ENCODE data around the gene RALGPS2. TPM values are rescaled to one million over a fixed set of nuclear protein-coding genes. Genes with fewer than 3 reads are reported as not detected.

The RALGPS2 gene
- total and polyA plus RNA-seq, 7 donors = 6.6 to 24.3 (median 14.3) TPM

GRCh38 chr1:178881950-178882349 is 156.9 kb downstream of the RALGPS2 start:
- intact Hi-C loops (cut with DNase I) = no loop called here
- Histone ChIP-seq H3K27ac (no peak overlapping the region), H3K36me3 (peaks cover 0 to 6% (median 0%) of the 10 kb centered on the region in 4 donors), H3K9me3 (no peaks in the 10 kb centered on the region), H3K4me3 (no peak overlapping the region), H3K4me1 (no peaks in the 10 kb centered on the region), H3K27me3 (no peaks in the 10 kb centered on the region)
- no peak for DNase-seq
- no peak for TF ChIP-seq CTCF (IDR thresholded peaks at IDR 0.05)
- no peak for TF ChIP-seq EP300 (IDR thresholded peaks at IDR 0.05)
- TF ChIP-seq POLR2A (IDR thresholded peaks at IDR 0.05) = no peak
- no peak for TF ChIP-seq POLR2AphosphoS5 (IDR thresholded peaks at IDR 0.05)
- WGBS, 2 donors = 95 to 96% methylated on average over 3 of the region's 3 CpGs

- H3K36me3 ChIP-seq = peaks cover 0 to 6% (median 0%) of the 10 kb centered on the region in 4 donors
- intact Hi-C loops (cut with DNase I) = no loop called here
- 91 to 92% methylated on average over 4 of the region's 4 CpGs for WGBS, 2 donors
Measured at GRCh38 chr1:178885869-178886268, 160.8 kb downstream of the RALGPS2 start.

GRCh38 chr1:178886551-178886950 is 161.5 kb downstream of the RALGPS2 start:
- no peaks in the 10 kb centered on the region for H3K9me3 ChIP-seq
- no peak for DNase-seq
- H3K4me3 ChIP-seq = no peak overlapping the region
- intact Hi-C loops (cut with DNase I) = no loop called here
- no peaks in the 10 kb centered on the region for H3K4me1 ChIP-seq
- no peak overlapping the region for H3K27ac ChIP-seq
- H3K27me3 ChIP-seq = no peaks in the 10 kb centered on the region
- peaks cover 0 to 6% (median 0%) of the 10 kb centered on the region in 4 donors for H3K36me3 ChIP-seq
- WGBS, 2 donors = 93 to 98% methylated on average over 2 of the region's 2 CpGs
- no peak for TF ChIP-seq POLR2AphosphoS5 (IDR thresholded peaks at IDR 0.05)
- no peak for TF ChIP-seq EP300 (IDR thresholded peaks at IDR 0.05)
- TF ChIP-seq POLR2A (IDR thresholded peaks at IDR 0.05) = no peak
- no peak for TF ChIP-seq CTCF (IDR thresholded peaks at IDR 0.05)

More at GRCh38 chr1:178885869-178886268, 160.8 kb downstream of the RALGPS2 start:
- Histone ChIP-seq H3K4me1 (no peaks in the 10 kb centered on the region), H3K9me3 (no peaks in the 10 kb centered on the region), H3K27me3 (no peaks in the 10 kb centered on the region), H3K4me3 (no peak overlapping the region), H3K27ac (no peak overlapping the region)
- no peak for DNase-seq
- no peak for TF ChIP-seq POLR2A (IDR thresholded peaks at IDR 0.05)
- TF ChIP-seq POLR2AphosphoS5 (IDR thresholded peaks at IDR 0.05) = no peak
- no peak for TF ChIP-seq EP300 (IDR thresholded peaks at IDR 0.05)
- TF ChIP-seq CTCF (IDR thresholded peaks at IDR 0.05) = no peak

GRCh38 chr1:178895928-178896327 is 170.9 kb downstream of the RALGPS2 start:
- H3K27ac ChIP-seq = no peak overlapping the region
- intact Hi-C loops (cut with DNase I) = no loop called here
- TF ChIP-seq CTCF (IDR thresholded peaks at IDR 0.05) (no peak), POLR2A (IDR thresholded peaks at IDR 0.05) (no peak), POLR2AphosphoS5 (IDR thresholded peaks at IDR 0.05) (no peak), EP300 (IDR thresholded peaks at IDR 0.05) (no peak)
- no peaks in the 10 kb centered on the region for H3K27me3 ChIP-seq
- no peak for DNase-seq
- no peaks in the 10 kb centered on the region for H3K36me3 ChIP-seq
- H3K4me3 ChIP-seq = no peak overlapping the region
- no peaks in the 10 kb centered on the region for H3K9me3 ChIP-seq
- H3K4me1 ChIP-seq = no peaks in the 10 kb centered on the region

- DNase-seq = no peak
- intact Hi-C loops (cut with DNase I) = no loop called here
- no peak overlapping the region for H3K27ac ChIP-seq
- no peaks in the 10 kb centered on the region for H3K36me3 ChIP-seq
- H3K4me3 ChIP-seq = no peak overlapping the region
- TF ChIP-seq CTCF (IDR thresholded peaks at IDR 0.05) (no peak), POLR2A (IDR thresholded peaks at IDR 0.05) (no peak), POLR2AphosphoS5 (IDR thresholded peaks at IDR 0.05) (no peak), EP300 (IDR thresholded peaks at IDR 0.05) (no peak)
- WGBS, 2 donors = 92 to 96% methylated on average over 1 of the region's 1 CpG
- no peaks in the 10 kb centered on the region for H3K27me3 ChIP-seq
- H3K4me1 ChIP-seq = no peaks in the 10 kb centered on the region
- H3K9me3 ChIP-seq = no peaks in the 10 kb centered on the region
Measured at GRCh38 chr1:178898401-178898800, 173.4 kb downstream of the RALGPS2 start.

Data from sigmoid colon (tissue), 7 donors.